Measurements from ENCODE around the gene FUOM.
A peak's percentile ranks its signal among the peaks of the same experiment; 100 is the strongest.

The FUOM gene

DNA sequence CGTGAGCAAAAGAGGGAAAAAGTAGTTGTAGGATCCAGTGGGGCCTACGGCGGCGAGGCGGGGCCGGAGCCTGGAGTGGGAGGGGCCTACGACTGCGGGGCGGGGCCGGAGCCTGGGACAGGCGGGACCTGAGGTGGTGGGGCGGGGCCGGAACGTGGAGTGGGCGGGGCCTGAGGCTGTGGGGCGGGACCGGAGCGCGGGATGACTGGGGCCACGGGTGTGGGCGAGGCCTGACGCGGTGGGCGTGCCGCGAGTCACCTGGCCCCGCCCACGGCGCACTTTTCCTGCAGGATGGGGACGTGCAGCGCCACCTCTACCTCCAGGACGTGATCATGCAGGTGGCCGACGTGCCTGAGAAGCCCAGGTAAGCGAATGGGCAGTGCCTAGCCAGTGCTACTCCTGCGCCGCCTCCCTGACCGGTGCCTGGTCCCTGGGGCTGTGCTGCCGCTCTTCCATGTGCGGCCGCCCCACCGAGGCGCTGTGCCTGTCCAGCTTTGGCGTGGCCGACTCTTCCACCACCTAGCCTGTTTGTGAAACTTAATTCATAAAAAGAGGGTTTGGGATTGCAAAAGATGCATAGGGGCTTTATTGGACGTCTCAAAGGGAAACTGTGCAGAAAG is 48.6 kb downstream of the FUOM start:
- peak; percentile 31 for DNase-seq

DNA sequence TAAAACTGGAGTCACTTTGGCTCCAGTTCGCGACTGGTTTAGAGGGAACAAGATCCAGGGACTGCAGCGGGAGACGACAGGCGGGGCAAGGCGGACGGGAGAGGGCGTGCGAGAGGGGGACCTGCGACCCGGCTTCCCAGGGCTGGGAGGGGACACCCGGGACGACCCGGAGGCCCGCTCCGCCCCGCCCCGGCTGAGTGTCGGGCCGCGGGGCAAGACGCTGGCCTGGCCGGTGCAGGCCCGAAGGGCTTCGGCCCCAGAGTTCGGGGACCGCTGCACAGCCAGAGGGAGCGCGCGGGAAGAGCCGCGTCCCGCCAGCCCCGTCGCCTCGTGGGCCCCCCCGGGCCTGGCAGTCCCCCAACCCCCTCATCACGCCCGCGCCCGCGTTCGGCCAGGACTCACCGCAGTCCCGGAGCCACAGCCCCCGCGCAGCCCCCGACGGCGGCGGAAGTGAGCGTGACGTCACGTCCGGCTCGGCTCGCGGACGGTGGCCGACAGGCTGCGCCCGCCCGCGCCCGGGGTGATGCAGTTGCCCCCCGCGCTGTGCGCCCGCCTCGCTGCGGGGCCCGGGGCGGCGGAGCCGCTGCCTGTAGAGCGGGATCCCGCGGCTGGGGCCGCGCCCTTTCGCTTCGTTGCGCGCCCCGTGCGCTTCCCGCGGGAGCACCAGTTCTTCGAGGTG is 49.3 kb downstream of the FUOM start, which contains the start of the genes TUBGCP2 and ZNF511:
Gene TUBGCP2, minus strand, starts transcription at position 452 of the 679 bp plus-strand sequence. CDS start 5,931 bp downstream, outside the sequence.
Gene ZNF511, plus strand, starts transcription at position 494 of the 679 bp plus-strand sequence. Its CDS starts 30 bp downstream, at position 524.
- no peak for DNase-seq

DNA sequence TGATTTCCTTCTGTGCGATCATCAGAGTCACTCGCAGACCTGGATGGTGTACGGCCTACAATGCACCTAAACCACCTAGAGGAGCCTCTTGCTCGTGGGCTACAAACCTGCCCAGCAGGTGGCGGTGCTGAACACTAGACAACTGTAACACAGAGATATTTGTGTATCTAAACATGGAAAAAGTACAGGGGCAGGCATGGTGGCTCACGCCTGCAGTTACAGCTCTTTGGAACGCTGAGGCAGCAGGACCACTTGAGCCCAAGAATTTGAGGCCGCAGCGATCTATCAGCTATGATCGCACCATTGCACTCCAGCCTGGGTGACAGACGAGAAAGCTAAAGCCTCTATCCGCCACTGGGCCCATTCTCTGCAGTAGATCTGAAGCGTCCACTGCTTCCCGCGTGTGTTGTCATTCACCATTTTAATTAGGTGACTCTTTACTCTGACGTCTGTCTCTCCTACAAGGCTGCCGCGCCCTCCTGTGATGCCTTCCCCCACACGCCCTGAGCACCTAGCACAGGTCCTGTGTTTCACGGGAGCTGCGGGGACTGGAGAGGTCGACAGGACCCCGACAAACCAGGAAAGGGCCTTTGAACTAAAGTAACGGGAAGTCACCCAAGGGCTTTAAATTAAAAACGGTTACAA is 49.9 kb downstream of the FUOM start:
- DNase-seq, result peak; percentile 11

DNA sequence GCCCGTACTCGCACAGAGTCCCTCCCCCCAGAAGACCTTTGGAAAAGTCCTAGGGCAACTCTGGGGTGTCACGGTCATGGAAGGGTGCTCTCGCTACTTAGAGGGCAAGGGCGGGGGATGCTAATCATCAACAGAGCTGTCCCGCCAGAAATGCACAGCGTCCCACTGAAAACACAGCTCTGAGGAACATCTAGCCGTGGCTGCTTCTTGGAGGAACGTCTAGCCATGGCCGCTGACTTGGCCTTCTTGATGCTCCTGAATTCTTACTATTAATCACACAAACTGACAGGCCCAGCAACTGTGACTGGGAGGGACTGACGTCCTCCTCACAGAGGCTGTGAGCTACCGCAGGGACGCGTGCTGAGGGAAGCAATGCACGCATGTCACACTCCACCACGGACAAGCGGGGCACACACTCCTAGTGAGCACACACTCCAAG is 50.9 kb downstream of the FUOM start:
- DNase-seq, result no peak

DNA sequence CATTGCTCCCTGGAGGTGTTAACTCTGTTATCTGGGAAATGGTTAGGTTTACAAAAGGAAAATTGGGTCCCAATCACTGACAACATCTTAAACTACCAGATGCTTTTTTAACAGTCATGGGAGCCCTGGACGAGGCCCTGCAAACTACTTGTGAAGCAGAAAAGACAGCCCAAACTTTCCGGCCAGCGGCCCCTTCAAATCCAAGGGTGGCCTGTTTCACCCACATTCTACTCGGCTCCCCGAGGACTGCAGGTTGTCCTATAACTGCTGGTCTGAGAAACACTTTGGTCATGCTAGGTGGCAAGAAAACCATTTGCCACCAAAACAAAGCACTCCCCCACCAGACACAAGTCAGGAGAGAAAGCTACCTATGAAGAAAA is 51.7 kb downstream of the FUOM start:
- no peak for DNase-seq
